OCI-LY3 (cell line): ENCODE measurements around the gene NR6A1.

Source experiments
- EZH2phosphoT487 ChIP-seq: fragments of 200-600 bp; shearing (Covaris generic); IDR thresholded peaks from 2 replicates; pipeline ENCODE4 v1.6.1; 2018; ENCODE audit warnings: antibody characterized with exemption, mixed run types, low read depth
- TF ChIP-seq, protein P1 (sequence below): fragments of 200-600, 300-600 bp; sonication (generic); IDR thresholded peaks from 2 replicates; pipeline ENCODE4 v1.5.1; 2014; ENCODE audit warnings: antibody characterized with exemption, low read length, low read depth

DNA sequence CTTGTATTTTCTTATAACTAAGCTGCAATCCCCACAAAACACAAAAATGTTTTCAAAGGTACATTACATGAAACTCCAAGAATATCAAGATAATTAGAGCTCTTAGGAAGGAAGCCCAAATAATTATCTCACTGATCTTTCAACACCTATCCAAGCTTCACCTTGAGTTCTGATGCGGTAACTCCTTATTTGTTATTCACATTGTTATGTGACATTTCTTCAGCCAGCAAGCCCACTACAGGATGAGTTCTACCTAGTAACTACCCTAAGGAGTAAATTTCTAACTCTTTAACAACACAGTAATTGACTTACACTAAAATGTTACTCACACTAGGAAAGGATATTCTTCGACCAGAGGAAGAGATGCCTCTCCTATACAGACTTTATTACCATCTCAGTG lies 9.9 kb downstream of the NR6A1 start:
- TF ChIP-seq, protein P1, sequence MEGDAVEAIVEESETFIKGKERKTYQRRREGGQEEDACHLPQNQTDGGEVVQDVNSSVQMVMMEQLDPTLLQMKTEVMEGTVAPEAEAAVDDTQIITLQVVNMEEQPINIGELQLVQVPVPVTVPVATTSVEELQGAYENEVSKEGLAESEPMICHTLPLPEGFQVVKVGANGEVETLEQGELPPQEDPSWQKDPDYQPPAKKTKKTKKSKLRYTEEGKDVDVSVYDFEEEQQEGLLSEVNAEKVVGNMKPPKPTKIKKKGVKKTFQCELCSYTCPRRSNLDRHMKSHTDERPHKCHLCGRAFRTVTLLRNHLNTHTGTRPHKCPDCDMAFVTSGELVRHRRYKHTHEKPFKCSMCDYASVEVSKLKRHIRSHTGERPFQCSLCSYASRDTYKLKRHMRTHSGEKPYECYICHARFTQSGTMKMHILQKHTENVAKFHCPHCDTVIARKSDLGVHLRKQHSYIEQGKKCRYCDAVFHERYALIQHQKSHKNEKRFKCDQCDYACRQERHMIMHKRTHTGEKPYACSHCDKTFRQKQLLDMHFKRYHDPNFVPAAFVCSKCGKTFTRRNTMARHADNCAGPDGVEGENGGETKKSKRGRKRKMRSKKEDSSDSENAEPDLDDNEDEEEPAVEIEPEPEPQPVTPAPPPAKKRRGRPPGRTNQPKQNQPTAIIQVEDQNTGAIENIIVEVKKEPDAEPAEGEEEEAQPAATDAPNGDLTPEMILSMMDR = no peak
- no peak for TF ChIP-seq EZH2phosphoT487
